RWPE1 (cell line): ENCODE data around the gene ACVRL1.
A peak's percentile ranks its signal among the peaks of the same experiment; 100 is the strongest.

ENCODE experiments used
- CTCF ChIA-PET: fragments of 350-600 bp; sonication (Branson Sonifier 250); formaldehyde crosslinking; extraction: SDS; loops from one replicate; lab custom pipeline; 2021; lab: Yijun Ruan, JAX
- POLR2A ChIA-PET: fragments of 400-600 bp; formaldehyde crosslinking; extraction: SDS; loops from one replicate; lab custom pipeline; 2020; ENCODE audit warnings: antibody characterized with exemption; ENCODE audit not compliant: low non-redundant PET; lab: Yijun Ruan, JAX
- DNase-seq: peaks from one replicate; pipeline ENCODE4 v3.0.0; 2012; ENCODE audit warnings: low spot score
- H3K27ac ChIP-seq: fragments of 450-650 bp; 2 replicates; pipeline ENCODE4 v1.5.1; 2017
- TF ChIP-seq, protein P1 (sequence below): fragments of 450-650 bp; conservative IDR thresholded peaks from 2 replicates; pipeline ENCODE4 v1.5.1; 2017; ENCODE audit warnings: low read depth, mild to moderate bottlenecking

The ACVRL1 gene

DNA sequence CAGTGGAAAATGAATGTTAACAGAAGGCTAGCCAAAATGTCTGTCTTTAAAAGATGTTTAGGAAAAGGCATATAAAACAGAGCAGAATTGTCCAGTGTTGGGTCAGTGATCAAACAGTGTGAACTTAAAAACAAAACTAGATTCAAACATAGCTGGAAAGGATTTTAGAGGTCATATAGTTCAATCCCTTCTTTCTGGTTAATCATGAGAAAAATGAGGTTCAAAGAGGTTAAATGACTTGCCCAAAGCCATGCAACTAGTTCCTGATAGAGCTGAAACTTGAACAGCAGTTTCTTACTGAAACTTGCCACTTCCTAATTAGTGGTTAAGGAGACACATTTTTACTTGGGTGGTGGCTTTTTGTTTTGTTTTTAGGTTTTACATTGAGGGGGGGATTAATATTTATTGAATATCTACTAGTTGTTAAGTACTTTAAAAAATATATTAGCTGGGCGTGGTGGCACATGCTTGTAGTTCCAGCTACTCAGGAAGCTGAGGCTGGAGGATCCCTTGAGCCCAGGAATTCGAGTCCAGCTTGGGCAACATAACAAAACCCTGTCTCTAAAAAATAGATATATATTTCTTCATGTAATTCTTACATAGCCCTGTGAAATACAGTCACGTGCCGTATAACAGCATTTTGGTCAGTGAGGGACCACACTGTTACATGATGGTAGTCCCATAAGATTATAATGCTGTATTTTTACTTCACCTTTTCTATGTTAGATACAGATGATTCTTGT lies 64.5 kb downstream of the ACVRL1 start:
- CTCF ChIA-PET = interaction anchor here (0.7 to 1.1 kb wide), 3 partner anchors 10 to 54 kb away, joined by 3 read pairs; no protein-coding TSS in a partner anchor
- DNase-seq = no peak
- H3K27ac ChIP-seq = no peak overlapping the region
- TF ChIP-seq, protein P1, sequence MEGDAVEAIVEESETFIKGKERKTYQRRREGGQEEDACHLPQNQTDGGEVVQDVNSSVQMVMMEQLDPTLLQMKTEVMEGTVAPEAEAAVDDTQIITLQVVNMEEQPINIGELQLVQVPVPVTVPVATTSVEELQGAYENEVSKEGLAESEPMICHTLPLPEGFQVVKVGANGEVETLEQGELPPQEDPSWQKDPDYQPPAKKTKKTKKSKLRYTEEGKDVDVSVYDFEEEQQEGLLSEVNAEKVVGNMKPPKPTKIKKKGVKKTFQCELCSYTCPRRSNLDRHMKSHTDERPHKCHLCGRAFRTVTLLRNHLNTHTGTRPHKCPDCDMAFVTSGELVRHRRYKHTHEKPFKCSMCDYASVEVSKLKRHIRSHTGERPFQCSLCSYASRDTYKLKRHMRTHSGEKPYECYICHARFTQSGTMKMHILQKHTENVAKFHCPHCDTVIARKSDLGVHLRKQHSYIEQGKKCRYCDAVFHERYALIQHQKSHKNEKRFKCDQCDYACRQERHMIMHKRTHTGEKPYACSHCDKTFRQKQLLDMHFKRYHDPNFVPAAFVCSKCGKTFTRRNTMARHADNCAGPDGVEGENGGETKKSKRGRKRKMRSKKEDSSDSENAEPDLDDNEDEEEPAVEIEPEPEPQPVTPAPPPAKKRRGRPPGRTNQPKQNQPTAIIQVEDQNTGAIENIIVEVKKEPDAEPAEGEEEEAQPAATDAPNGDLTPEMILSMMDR = no peak
- POLR2A ChIA-PET = no interaction called here

DNA sequence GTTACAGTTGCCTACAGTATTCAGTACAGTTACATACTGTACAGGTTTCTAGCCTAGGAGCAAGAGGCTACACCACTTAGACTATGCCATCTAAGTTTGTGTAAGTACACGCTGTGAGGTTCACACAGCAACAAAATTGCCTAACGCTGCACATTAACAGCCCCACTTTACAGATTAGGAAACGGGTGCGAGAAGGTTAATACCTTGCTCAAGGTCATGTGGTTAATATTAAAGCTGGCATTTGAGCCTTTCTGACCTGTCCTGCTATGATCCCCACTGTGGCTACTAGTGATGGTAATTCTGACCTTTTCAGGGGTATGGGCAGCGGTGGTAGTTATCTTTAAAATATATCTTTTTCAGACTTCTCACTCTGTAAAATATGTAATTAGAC lies 65.1 kb downstream of the ACVRL1 start:
- TF ChIP-seq, protein P1 = no peak
- ChIA-PET POLR2A (no interaction called here), CTCF (interaction anchor here (0.7 to 1.1 kb wide), 2 partner anchors 10 to 53 kb away, joined by 3 read pairs; no protein-coding TSS in a partner anchor)
- no peak for DNase-seq
- H3K27ac ChIP-seq = peak overlapping the region; percentile 69; the same call in 1 of the 2 replicates

DNA sequence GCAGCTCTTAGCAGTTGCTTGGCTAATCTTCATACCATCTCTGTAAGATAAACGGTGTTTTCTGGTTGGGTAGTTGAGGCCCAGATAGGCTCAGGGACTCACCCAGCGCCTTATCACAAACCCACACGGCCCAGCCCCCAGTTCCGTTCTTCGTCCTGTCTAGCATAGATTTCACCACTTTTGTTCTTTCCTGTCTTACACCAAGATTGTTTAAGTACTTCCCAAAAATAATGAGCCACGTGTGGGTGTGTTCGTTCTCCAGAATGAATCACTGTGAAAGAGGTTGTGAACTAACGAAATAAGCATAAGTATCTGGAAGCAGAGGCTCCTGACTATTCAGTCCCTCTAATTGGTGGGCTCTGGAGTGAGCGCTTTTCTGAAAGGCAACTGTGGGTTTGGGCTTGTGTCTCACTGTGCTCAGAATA lies 65.6 kb downstream of the ACVRL1 start:
- TF ChIP-seq, protein P1 = no peak
- H3K27ac ChIP-seq = peak overlapping the region; percentile 69; the same call in 1 of the 2 replicates
- ChIA-PET POLR2A (no interaction called here), CTCF (interaction anchor here (0.7 kb wide), 1 partner anchor 150 kb away, joined by 3 read pairs; no protein-coding TSS in a partner anchor)
- peak; percentile 50 for DNase-seq
